ENCODE data around the gene CXorf58. TPM values are rescaled to one million over a fixed set of nuclear protein-coding genes. Genes with fewer than 3 reads are reported as not detected.

The CXorf58 gene
- polyA plus RNA-seq, 1 donor, result not detected

- DNase-seq (ENCODE audit: low read depth), result no peak
These were observed 7.5 kb upstream of the CXorf58 start for GRCh38 chrX:23900220-23900797.

DNA sequence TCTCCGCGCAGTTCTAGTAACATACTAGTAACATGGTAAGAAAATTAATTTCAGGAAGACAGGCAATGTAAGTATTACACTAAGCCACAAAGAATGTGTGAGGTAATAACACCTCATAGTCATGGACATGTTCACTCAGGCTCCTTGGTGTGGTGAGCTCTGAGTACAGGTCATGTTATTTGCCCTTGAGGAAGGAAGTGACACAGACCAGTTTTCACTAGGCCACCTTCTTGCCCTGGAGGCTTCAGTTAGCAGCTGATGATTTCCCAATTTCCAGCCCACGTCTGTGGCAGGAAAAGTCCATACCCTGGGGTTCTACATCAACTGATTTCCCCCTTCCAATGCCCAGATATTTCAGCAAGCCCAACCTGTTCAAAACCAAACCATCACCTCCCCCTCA lies 6.7 kb upstream of the CXorf58 start:
- no peak for DNase-seq (ENCODE audit: low read depth)

DNA sequence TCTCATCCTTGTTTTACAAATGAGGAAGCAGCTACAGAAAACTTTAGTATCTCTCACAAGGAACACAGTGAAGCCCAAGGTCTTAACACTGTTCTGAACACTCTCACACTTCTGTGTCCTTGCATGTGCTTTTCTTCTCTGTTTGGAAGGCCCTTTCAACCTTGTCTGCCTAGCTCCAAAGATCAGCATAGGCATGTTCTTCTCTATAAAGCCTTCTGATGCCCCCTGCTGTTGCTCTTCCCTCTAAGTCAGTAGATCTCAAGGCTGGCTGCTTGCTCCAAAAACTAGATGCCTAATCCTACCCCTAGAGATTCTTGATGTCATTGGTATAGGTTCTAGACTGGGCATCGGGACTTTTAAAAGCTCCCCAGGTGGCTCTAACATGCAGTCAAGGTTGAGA lies 6.0 kb upstream of the CXorf58 start:
- peak; percentile 46 for DNase-seq (ENCODE audit: low read depth)

- peak; percentile 55 for DNase-seq (ENCODE audit: low read depth)
These were observed 5.4 kb upstream of the CXorf58 start for GRCh38 chrX:23902419-23902818.

- no peak for DNase-seq (ENCODE audit: low read depth)
These were observed 3.7 kb upstream of the CXorf58 start for GRCh38 chrX:23904096-23904495.

GRCh38 chrX:23907111-23907497 lies 702 bp upstream of the CXorf58 start:
- no peak for DNase-seq (ENCODE audit: low read depth)

DNA sequence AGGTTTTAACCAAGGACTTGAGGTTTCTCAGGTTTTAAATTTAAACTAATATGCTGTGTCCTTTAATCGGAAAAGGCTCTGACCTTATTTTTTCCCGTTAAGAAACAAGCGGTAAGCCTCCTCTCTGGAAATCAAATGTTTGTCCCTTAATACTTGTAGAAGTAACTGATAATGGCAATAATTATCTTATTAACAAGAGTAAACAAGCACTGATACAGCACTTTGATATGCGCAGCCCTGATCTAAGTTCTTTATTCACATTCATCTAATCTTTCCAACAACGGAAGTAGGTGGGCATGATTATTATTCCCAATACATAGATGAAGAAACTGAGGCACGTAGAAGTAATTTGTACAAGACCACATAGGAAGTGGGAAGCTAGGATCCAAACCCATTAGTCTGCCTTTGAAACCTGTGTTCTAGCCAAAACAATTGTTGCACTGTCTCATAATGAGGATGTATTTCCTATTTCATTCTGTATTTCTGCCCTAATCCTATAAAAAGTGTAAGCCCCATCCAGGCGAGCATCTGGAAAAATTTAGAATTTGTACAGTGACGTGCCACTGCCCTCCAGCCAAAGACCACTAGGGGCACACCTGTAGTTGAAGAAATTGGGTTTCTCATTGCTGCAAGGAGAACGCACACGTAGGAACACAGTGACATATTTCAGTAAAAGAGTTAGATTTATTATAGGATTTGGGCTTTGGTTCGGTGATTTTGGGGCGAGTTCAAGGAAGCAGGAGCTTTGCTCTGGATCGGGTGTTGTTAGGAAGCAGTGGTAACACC lies 606 bp downstream of the CXorf58 start:
- no peak for DNase-seq (ENCODE audit: low read depth)

DNA sequence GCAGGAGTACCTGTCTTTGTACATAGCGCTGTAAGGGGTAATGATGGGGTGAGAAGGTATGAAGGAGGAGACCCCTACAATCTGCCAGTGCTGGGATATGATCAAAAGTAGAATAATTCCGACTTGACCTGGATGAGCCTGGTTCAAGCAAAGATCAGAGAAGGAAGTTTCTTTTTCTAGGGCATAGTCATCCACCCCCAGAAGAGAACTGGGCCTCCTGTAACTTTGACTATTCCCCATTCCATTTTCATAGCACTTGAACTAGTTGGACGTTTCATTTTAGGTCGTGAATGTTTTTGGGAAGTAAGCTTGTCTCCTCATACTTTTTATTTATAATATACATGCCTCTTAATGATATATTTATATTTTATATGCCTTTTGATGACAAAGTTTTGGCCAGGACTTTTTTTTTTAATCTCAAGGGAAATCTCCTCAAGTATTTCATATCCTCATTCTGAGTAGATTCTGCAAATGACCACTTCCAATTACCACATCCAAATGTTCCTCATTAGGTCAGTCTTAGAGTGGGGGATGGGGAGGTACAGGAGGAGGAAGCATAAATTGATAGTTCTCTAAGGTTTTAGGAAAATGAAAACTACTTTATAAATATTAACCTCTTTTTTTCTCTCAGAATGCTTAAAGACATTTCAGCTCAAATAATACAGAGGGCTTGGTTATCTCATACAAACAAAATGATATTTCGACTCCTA lies 3.5 kb downstream of the CXorf58 start:
- no peak for DNase-seq (ENCODE audit: low read depth)

- DNase-seq (ENCODE audit: low read depth), result no peak
These were observed 11.3 kb downstream of the CXorf58 start for GRCh38 chrX:23919148-23919547.

DNA sequence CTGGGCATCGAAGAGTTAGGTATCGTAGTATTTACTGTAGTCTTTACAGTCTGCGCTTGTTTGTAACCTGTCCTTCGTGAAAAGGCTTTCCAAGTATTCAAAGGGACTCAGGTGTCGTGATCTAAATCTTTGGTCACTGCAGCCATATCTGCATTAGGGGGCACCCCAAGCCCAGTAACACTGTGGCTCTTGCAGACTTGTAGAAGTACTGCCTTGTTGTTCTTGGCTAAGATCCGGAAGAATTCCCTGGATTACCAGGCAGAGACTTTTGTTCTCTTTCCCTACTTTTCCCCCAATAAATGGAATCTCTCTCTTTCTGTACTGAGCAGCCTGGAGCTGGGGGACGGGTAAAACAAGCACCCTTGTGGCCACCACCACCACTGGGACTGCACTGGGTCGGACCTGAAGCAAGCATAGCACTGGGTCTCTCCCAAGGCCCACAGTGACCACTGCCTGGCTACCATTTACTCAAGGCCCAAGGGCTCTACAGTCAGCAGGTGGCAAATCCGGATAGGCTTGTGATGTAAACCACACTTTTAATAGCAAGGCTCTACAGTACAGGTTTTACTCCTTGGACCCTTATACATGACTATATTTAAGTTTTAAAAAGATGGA lies 12.0 kb downstream of the CXorf58 start:
- DNase-seq (ENCODE audit: low read depth), result no peak

GRCh38 chrX:23926015-23926414 lies 18.2 kb downstream of the CXorf58 start:
- no peak for DNase-seq (ENCODE audit: low read depth)

- DNase-seq (ENCODE audit: low read depth), result no peak
These were observed 23.2 kb downstream of the CXorf58 start for GRCh38 chrX:23930894-23931604.

DNA sequence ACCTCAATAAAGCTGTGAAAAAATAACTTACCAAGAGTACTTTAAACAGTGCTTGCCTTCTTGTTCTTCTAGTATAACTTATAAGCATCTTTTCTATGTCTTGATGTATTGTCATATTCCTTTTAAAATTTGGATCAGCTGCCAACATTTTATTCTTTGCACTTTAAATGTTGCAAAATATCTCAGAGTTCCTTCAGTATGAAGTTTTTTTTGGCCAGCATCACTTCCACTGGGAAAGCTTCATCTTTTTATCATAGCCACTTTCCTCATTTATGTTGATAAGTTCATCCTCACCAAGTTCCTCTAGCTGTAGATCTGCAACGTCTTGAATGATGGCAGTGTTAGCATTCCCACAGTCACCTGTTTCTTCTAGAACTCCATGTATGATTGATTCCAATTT lies 24.2 kb downstream of the CXorf58 start:
- no peak for DNase-seq (ENCODE audit: low read depth)

GRCh38 chrX:23935106-23935505 lies 27.3 kb downstream of the CXorf58 start:
- no peak for DNase-seq (ENCODE audit: low read depth)

- no peak for DNase-seq (ENCODE audit: low read depth)
These were observed 28.4 kb downstream of the CXorf58 start for GRCh38 chrX:23936180-23936579.

GRCh38 chrX:23937100-23937499 lies 29.3 kb downstream of the CXorf58 start:
- DNase-seq (ENCODE audit: low read depth), result no peak

- no peak for DNase-seq (ENCODE audit: low read depth)
These were observed 30.9 kb downstream of the CXorf58 start for GRCh38 chrX:23938690-23939089.

GRCh38 chrX:23939203-23939602 lies 31.4 kb downstream of the CXorf58 start:
- DNase-seq (ENCODE audit: low read depth), result no peak

DNA sequence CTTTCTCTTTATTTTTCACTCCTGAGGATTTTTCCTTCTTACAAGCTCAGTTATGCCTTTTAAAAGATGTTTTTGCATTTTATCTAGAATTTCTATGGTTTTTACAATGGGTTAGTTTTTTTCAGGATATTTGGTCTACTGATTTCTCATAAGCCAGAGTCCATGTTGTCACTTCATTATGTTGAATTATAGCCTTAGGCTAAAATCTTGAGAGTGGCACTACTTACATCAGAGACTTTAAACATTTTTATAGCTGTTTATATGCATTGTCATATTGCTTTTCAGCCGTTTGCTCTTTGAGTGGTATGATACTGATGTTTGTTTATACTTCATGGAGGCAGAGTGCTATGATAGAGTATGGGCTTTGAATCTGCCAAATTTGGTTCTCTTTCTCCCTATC lies 36.4 kb downstream of the CXorf58 start:
- DNase-seq (ENCODE audit: low read depth), result no peak

GRCh38 chrX:23945206-23945605 lies 37.4 kb downstream of the CXorf58 start:
- no peak for DNase-seq (ENCODE audit: low read depth)

DNA sequence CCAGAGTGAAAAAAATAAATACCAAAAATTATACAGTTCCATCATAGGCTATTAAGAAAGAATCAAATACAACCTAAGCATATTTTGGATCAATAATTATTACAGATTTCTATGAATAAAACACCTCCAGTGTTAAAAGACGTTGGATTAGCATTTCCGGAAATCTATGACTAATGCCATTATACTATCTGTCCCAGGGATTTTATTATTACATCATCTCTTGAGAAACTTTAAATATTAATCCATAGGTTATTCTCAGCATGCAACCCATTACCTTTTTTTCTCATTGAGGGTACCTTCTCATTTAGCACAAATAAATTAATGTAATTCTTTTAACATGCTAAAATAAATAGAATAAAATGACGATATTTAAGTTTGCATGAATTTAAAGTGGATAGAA lies 44.6 kb downstream of the CXorf58 start:
- no peak for DNase-seq (ENCODE audit: low read depth)

Data from forelimb muscle (tissue), 1 donor.